Lower leg skin (tissue), 4 donors: Measurements from ENCODE around the gene ZNF547. TPM values are rescaled to one million over a fixed set of nuclear protein-coding genes. Genes with fewer than 3 reads are reported as not detected.
"Not testable (repeated sequence)": the region's sequence is repeated elsewhere in the genome, so short reads cannot be mapped to it uniquely, and the experiment has no call there.

ENCODE experiments used
- DNase-seq, 2 donors: peaks; one replicate each; pipeline ENCODE4 v3.0.0-alpha.2; 2019; ENCODE audit warnings: low spot score in 2 of 2
- H3K4me3 ChIP-seq: fragments of 200-600 bp; sonication (generic); 2 replicates; pipeline ENCODE4 v1.5.1; 2017; ENCODE audit warnings: mild to moderate bottlenecking, low read depth; ENCODE audit not compliant: poor library complexity, severe bottlenecking
- POLR2A ChIP-seq, 2 donors: fragments of 450-650 bp; IDR thresholded peaks; one replicate each; pipeline ENCODE4 v1.6.1; 2016 to 2017; ENCODE audit warnings: antibody characterized with exemption in 2 of 2, mild to moderate bottlenecking in 1 of 2, moderate library complexity in 1 of 2
- WGBS, 2 donors: methylation state at CpG; one replicate each; pipeline ENCODE4 v1.1.5; 2018; 5-methylcytosine and 5-hydroxymethylcytosine counted together
- intact Hi-C: fragments of 100-400 bp; cut with DNase I; formaldehyde crosslinking; loops from one replicate; pipeline ENCODE4 v1.15.0; 2023; ENCODE audit warnings: low total_unique reads
- total RNA-seq, 4 donors: library from RNA; depleted of rRNA; stranded (reverse); fragments of >200 nt; gene quantifications; one replicate each; pipeline ENCODE4 v1.1.0, GENCODE V29; 2016
- TF ChIP-seq, protein P1 (sequence below), 3 donors: fragments of 450-650 bp; IDR thresholded peaks; one replicate each; pipeline ENCODE4 v1.5.1; 2016; ENCODE audit warnings: antibody characterized with exemption in 3 of 3, mild to moderate bottlenecking in 3 of 3, moderate library complexity in 2 of 3

The ZNF547 gene
- total RNA-seq, 4 donors from 2014 or later = 0.42 to 2.4 (median 1.4) TPM

GRCh38 chr19:57357406-57357805, 5.9 kb upstream of the ZNF547 start:
- intact Hi-C loops = no loop called here
- 97 to 100% methylated on average over 5 of the region's 5 CpGs for WGBS, 2 donors
- no peak for DNase-seq
- no peak overlapping the region for H3K4me3 ChIP-seq
- no peak for TF ChIP-seq POLR2A (IDR thresholded peaks at IDR 0.05)
- TF ChIP-seq, protein P1, sequence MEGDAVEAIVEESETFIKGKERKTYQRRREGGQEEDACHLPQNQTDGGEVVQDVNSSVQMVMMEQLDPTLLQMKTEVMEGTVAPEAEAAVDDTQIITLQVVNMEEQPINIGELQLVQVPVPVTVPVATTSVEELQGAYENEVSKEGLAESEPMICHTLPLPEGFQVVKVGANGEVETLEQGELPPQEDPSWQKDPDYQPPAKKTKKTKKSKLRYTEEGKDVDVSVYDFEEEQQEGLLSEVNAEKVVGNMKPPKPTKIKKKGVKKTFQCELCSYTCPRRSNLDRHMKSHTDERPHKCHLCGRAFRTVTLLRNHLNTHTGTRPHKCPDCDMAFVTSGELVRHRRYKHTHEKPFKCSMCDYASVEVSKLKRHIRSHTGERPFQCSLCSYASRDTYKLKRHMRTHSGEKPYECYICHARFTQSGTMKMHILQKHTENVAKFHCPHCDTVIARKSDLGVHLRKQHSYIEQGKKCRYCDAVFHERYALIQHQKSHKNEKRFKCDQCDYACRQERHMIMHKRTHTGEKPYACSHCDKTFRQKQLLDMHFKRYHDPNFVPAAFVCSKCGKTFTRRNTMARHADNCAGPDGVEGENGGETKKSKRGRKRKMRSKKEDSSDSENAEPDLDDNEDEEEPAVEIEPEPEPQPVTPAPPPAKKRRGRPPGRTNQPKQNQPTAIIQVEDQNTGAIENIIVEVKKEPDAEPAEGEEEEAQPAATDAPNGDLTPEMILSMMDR (IDR thresholded peaks at IDR 0.05) = no peak

- intact Hi-C loops = no loop called here
- DNase-seq = no peak
Observed at GRCh38 chr19:57359300-57359699, 4.1 kb upstream of the ZNF547 start.

GRCh38 chr19:57362419-57362818, 932 bp upstream of the ZNF547 start:
- 77% methylated on average over 2 of the region's 2 CpGs for WGBS, 2 donors
- intact Hi-C loops = no loop called here
- DNase-seq = no peak
- TF ChIP-seq, protein P1 (IDR thresholded peaks at IDR 0.05) = no peak
- no peak for TF ChIP-seq POLR2A (IDR thresholded peaks at IDR 0.05)
- H3K4me3 ChIP-seq = no peak overlapping the region

More at GRCh38 chr19:57359300-57359699, 4.1 kb upstream of the ZNF547 start:
- TF ChIP-seq, protein P1 (IDR thresholded peaks at IDR 0.05) = no peak
- TF ChIP-seq POLR2A (IDR thresholded peaks at IDR 0.05) = no peak
- H3K4me3 ChIP-seq = no peak overlapping the region

DNA sequence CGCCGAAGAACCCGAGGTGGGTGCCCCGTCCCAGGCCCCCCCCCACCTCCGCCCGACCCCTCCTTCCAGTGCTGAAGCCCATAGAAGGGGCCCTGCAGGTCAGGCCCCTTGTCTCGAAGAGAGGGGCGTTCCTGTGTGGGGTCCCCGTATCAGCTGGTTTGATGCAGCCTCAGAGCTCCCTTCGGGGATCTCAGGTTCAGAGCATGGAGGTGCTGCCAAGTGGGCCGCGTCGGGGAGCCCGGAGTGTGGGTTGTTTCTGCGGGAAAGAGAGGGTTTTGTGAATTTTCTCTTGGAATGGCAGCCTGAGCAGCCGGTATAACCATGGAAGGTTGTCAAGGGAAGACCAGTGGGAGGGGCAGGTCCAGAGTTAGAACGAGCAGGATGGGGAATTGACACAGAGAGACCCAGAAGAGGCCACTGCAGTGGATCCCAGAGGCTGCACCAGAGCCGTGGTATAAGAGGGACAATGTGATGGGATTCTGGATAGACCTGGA, 384 bp downstream of the ZNF547 start:
- no peak for TF ChIP-seq POLR2A (IDR thresholded peaks at IDR 0.05)
- no peak for DNase-seq
- peak overlapping the region; percentile 41 for H3K4me3 ChIP-seq
- WGBS, 2 donors = 0 to 1% methylated on average over 11 to 14 of the region's 18 CpGs
- intact Hi-C loops = no loop called here

DNA sequence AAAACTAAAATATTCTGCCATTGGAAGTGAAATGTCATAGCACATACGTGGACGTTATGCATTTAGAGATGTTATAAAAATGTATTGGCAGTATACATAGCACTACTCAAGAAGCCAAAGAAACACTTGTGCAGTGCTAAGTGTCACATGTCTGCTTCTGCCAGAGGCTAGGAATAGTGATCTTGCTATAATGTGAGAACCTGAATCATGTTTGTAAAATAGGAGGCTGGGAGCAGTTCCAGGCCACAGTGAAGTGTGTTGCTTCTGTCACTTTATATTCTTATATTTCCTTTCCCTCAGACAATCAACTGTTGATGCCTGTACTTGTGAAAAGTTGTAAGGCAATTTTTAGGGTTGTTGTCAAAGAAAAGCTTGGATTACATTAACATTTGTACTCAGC, 3.4 kb downstream of the ZNF547 start:
- TF ChIP-seq, protein P1 (IDR thresholded peaks at IDR 0.05) = no peak
- intact Hi-C loops = no loop called here
- 79 to 97% methylated on average over 2 of the region's 2 CpGs for WGBS, 2 donors
- no peak overlapping the region for H3K4me3 ChIP-seq
- DNase-seq = no peak

GRCh38 chr19:57374179-57374578, 10.8 kb downstream of the ZNF547 start:
- TF ChIP-seq POLR2A (IDR thresholded peaks at IDR 0.05) = no peak
- TF ChIP-seq, protein P1 (IDR thresholded peaks at IDR 0.05) = no peak
- H3K4me3 ChIP-seq = no peak overlapping the region
- 98% methylated on average over 6 of the region's 6 CpGs for WGBS, 2 donors
- intact Hi-C loops = no loop called here
- DNase-seq = peak in 1 of 2 donors; percentile 34

DNA sequence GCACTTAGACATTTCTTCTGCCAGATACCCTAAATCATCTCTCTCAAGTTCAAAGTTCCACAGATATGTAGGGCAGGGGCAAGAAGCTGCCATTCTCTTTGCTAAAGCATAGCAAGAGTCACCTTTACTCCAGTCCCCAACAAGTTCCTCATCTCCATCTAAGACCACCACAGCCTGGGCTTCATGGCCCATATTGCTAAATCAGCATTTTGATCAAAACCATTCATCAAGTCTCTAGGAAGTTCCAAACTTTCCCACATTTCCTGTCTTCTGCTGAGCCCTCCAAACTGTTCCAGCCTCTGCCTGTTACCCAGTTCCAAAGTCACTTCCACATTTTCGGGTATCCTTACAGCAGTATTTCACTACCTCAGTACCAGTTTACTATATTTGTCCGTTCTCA, 11.3 kb downstream of the ZNF547 start:
- H3K4me3 ChIP-seq, DNase-seq, intact Hi-C loops: not testable (repeated sequence)
- WGBS, 2 donors = 89 to 93% methylated on average over 2 of the region's 2 CpGs
